Peyer's patch (tissue), 4 donors: ENCODE measurements around the gene PPOX.

Experiments
- POLR2A ChIP-seq, 2 donors: fragments of 450-650 bp; IDR thresholded peaks; one replicate each; pipeline ENCODE4 v1.5.1; 2017; ENCODE audit warnings: antibody characterized with exemption in 2 of 2, mild to moderate bottlenecking in 2 of 2, moderate library complexity in 2 of 2
- TF ChIP-seq, protein P1 (sequence below), 6 experiments: fragments of 450-650 bp in 4 of 6; fragments of 200-600 bp in 2 of 6; sonication (generic) in 1 of 6; IDR thresholded peaks; one replicate each; pipeline ENCODE4 v1.5.1; 2017 to 2019; ENCODE audit warnings: antibody characterized with exemption in 6 of 6, mild to moderate bottlenecking in 3 of 6, moderate library complexity in 1 of 6

- TF ChIP-seq POLR2A (IDR thresholded peaks at IDR 0.05) = no peak
- TF ChIP-seq, protein P1, sequence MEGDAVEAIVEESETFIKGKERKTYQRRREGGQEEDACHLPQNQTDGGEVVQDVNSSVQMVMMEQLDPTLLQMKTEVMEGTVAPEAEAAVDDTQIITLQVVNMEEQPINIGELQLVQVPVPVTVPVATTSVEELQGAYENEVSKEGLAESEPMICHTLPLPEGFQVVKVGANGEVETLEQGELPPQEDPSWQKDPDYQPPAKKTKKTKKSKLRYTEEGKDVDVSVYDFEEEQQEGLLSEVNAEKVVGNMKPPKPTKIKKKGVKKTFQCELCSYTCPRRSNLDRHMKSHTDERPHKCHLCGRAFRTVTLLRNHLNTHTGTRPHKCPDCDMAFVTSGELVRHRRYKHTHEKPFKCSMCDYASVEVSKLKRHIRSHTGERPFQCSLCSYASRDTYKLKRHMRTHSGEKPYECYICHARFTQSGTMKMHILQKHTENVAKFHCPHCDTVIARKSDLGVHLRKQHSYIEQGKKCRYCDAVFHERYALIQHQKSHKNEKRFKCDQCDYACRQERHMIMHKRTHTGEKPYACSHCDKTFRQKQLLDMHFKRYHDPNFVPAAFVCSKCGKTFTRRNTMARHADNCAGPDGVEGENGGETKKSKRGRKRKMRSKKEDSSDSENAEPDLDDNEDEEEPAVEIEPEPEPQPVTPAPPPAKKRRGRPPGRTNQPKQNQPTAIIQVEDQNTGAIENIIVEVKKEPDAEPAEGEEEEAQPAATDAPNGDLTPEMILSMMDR (IDR thresholded peaks at IDR 0.05) = no peak
Measured at GRCh38 chr1:161162052-161162451, 4.2 kb upstream of the PPOX start.
